A549 treated with dexamethasone at 1 μM for 4 hours (cell line): ENCODE measurements around the gene ZNF426. TPM values are rescaled to one million over a fixed set of nuclear protein-coding genes. Genes with fewer than 3 reads are reported as not detected.

Experiments
- total RNA-seq: library from RNA; stranded (reverse); fragments of 200-300 nt; extraction: Qiagen RNA extraction; gene quantifications from 5 replicates; pipeline ENCODE4 v1.2.3, GENCODE V29; 2022

Gene ZNF426
- total RNA-seq, result 0.76 to 1.5 TPM (median 1.2 TPM) in 5 replicates

GRCh38 chr19:9538183-9539058 lies at the start of gene ZNF426:
Gene ZNF426 (minus strand): TSS chr19:9538645. CDS start chr19:9536232, 2,413 bp downstream.

DNA sequence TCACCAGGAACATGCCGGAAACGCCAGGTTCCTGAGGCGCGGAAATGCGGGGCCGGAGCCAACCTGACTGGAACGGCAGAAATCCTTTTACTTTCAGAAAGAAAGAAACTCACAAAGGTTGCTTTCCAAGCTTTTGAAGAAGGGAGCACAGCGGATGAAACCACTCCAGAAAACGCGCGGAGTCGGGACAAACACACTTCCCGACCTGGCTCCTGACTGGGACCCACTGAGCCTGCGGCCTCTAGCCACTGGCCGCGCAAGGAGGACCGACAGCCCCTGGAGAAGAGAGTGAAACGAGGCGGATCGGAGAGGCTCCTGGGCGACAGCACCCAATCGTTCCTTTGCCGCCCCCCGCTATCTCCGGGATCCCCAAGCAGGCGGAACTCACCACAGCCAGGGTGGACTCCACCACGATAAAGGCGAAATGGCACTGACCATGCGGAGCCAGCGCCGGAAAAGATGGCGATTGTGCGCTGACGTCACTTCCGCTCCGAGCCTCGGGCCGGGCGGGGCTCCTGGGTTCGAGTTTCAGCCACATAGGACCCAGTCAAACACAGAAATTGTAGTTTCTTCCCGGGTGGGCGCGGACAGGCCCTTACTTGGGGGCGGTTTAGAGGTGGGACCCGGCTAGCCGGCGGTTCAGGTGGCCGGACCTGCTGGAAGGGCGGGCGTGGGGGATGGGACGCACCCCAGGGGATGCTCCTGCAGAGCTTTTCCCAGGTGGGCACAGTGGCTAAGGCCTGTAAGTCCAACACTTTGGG lies 45.8 kb upstream of the ZNF426 start, which contains the start of gene ZNF121:
Gene ZNF121, minus strand, starts transcription at position 432 of the 761 bp plus-strand sequence. CDS start 16,407 bp downstream, outside the sequence.

DNA sequence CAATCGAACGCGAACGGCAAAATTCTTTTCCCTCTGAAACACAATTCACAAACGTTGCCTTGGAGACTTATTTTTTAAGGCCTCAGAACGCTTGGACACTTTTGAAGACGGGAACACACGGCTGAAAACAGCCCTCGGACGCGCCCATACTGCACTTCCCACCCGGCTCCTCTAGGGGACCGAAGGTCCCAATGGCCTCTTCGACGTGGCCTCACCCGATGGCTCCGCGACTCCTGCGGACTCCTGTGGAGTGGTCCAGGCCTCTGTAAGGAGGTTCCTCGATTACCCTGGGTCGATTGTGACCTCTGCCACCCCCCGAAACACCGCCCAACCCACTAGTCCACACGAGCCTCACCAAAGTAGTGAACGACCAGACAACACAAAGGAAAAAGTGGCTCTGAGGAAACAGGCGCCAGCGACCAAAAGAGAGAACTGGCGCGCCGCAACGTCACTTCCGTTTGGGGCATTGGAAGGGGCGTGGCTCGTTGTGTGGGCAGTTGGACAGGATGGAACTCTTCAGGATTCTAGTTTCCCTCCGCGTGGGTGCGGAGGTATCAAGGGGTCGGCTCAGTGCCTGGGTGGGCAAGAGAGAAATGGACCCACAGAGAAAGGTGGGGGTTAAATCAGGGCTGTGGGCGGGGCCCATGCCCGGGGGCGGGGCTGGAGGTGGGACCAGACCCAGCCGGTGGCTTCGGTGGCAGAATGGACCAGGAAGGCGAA lies 40.1 kb downstream of the ZNF426 start, which contains the start of gene ZNF560:
Gene ZNF560, minus strand, starts transcription at position 434 of the 720 bp plus-strand sequence. CDS start 23,303 bp downstream, outside the sequence.

Other genes with a start within 250 kb of the ZNF426 start
- 1.2 to 2.2 TPM (median 1.9 TPM) in 5 replicates for gene ZNF699, start 228.8 kb downstream of the ZNF426 start, total RNA-seq
- 4.8 to 5.2 TPM (median 5.0 TPM) in 5 replicates for gene ZNF559, start 214.5 kb downstream of the ZNF426 start, total RNA-seq
- gene ZNF177, start 175.6 kb downstream of the ZNF426 start, total RNA-seq, result 0.49 to 0.66 TPM (median 0.61 TPM) in 5 replicates
- 3.1 to 3.8 TPM (median 3.3 TPM) in 5 replicates for gene ZNF266, start 103.1 kb downstream of the ZNF426 start, total RNA-seq
- not detected in 5 replicates for gene ZNF560, start 40.0 kb downstream of the ZNF426 start, total RNA-seq
- 3.7 to 4.7 TPM (median 4.0 TPM) in 5 replicates for gene ZNF121, start 45.9 kb upstream of the ZNF426 start, total RNA-seq
- 7.9 to 12.9 TPM (median 9.1 TPM) in 5 replicates for gene ZNF561, start 82.6 kb upstream of the ZNF426 start, total RNA-seq
- gene ZNF562, start 136.5 kb upstream of the ZNF426 start, total RNA-seq, result 5.6 to 7.8 TPM (median 6.3 TPM) in 5 replicates
- gene ZNF846, start 230.1 kb upstream of the ZNF426 start, total RNA-seq, result 0.54 to 0.91 TPM (median 0.84 TPM) in 5 replicates